ACC112 (cell line): Measurements from ENCODE around the gene TGM2.
A peak's percentile ranks its signal among the peaks of the same experiment; 100 is the strongest.

ENCODE experiments used
- H2AFZ ChIP-seq: fragments of 200-600 bp; sonication (generic); one replicate; pipeline ENCODE4 v1.6.0; 2017; ENCODE audit warnings: antibody characterized with exemption, low read length; ENCODE audit not compliant: unreplicated experiment
- H3K27ac ChIP-seq: fragments of 200-600 bp; sonication (generic); 2 replicates; pipeline ENCODE4 v1.5.1; 2014; ENCODE audit warnings: low read depth, mild to moderate bottlenecking, antibody characterized with exemption, low read length, moderate library complexity
- H3K27me3 ChIP-seq: fragments of 200-600 bp; sonication (generic); 2 replicates; pipeline ENCODE4 v1.6.1; 2014; ENCODE audit warnings: mild to moderate bottlenecking, antibody characterized with exemption, low read length, moderate library complexity, mixed read lengths; ENCODE audit not compliant: insufficient read depth
- H3K36me3 ChIP-seq: fragments of 200-600 bp; sonication (generic); 2 replicates; pipeline ENCODE4 v1.6.1; 2016; ENCODE audit warnings: mild to moderate bottlenecking, antibody characterized with exemption, low read length, moderate library complexity, mixed read lengths; ENCODE audit not compliant: insufficient read depth
- H3K4me1 ChIP-seq: fragments of 200-600 bp; sonication (generic); one replicate; pipeline ENCODE4 v1.6.1; 2016; ENCODE audit warnings: low read length, mixed read lengths; ENCODE audit not compliant: insufficient read depth, unreplicated experiment, control insufficient read depth
- H3K4me3 ChIP-seq: fragments of 200-600 bp; sonication (generic); 2 replicates; pipeline ENCODE4 v1.5.1; 2014; ENCODE audit warnings: mild to moderate bottlenecking, low read depth, low read length
- H3K79me2 ChIP-seq: fragments of 200-600 bp; sonication (generic); one replicate; pipeline ENCODE4 v1.6.0; 2016; ENCODE audit warnings: low read length; ENCODE audit not compliant: control insufficient read depth, unreplicated experiment, insufficient read depth

The TGM2 gene

DNA sequence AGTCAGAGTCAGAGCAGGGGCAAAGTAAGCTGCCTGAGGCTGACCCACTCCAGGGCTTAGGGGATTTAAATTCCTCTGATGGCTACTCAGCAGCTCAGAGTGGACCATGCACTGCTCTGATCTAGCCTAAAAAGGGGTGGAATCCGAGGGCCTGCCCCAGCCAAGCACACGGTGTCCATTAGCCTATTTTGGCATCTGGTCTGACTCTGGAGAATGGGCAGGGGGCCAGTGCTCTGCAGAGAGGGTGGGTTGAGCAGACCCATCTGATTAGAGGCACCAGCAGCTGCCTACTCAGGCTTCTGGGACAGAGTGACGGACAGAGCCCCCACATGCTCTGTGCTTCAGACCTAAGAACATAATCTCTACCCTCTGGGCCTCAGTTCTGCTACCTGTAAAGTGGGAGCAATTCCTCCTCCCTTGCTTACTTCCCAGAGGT lies 25.9 kb upstream of the TGM2 start:
- no peak overlapping the region for H3K27ac ChIP-seq
- H3K36me3 ChIP-seq = no peaks in the 10 kb centered on the region
- H3K4me3 ChIP-seq = no peak overlapping the region
- H3K79me2 ChIP-seq = no peaks in the 10 kb centered on the region
- peaks cover 4% of the 10 kb centered on the region; the same call in 1 of the 2 replicates for H3K27me3 ChIP-seq
- H3K4me1 ChIP-seq = peaks cover 20% of the 10 kb centered on the region
- no peak overlapping the region for H2AFZ ChIP-seq

DNA sequence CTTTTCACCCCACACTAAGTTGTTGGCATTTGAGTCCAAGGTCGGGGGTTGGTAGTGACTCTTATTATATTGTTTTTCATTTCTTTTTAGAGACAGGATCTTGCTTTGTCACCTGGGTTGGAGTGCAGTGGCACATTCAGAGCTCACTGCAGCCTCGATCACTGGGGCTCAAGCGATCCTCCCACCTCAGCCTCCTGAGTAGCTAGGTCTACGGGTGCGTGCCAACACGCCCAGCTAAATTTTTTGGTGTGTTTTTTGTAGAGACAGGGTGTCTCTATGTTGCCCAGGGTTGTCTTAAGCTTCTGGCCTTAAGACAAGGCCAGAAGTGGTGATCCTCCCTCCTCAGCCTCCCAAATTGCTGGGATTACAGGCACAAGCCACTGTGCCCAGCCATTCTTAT lies 25.1 kb upstream of the TGM2 start:
- no peaks in the 10 kb centered on the region for H3K79me2 ChIP-seq
- H3K27ac ChIP-seq = no peak overlapping the region
- H3K36me3 ChIP-seq = no peaks in the 10 kb centered on the region

GRCh38 chr20:38187517-38187916 lies 22.4 kb upstream of the TGM2 start:
- Histone ChIP-seq H3K79me2 (no peaks in the 10 kb centered on the region), H3K27ac (peak overlapping the region; percentile 3; the same call in 1 of the 2 replicates), H2AFZ (no peak overlapping the region), H3K4me3 (no peak overlapping the region), H3K36me3 (no peaks in the 10 kb centered on the region), H3K4me1 (peaks cover 18% of the 10 kb centered on the region), H3K27me3 (no peaks in the 10 kb centered on the region)

More for the DNA sequence above, 25.1 kb upstream of the TGM2 start:
- Histone ChIP-seq H2AFZ (no peak overlapping the region), H3K27me3 (peaks cover 4% of the 10 kb centered on the region; the same call in 1 of the 2 replicates), H3K4me3 (no peak overlapping the region), H3K4me1 (peaks cover 18% of the 10 kb centered on the region)

GRCh38 chr20:38186788-38187221 lies 21.7 kb upstream of the TGM2 start:
- no peak overlapping the region for H2AFZ ChIP-seq
- H3K27ac ChIP-seq = no peak overlapping the region; the same call in 1 of the 2 replicates

GRCh38 chr20:38184101-38184500 lies 19.0 kb upstream of the TGM2 start:
- no peaks in the 10 kb centered on the region for H3K27me3 ChIP-seq
- H3K27ac ChIP-seq = no peak overlapping the region
- no peak overlapping the region for H2AFZ ChIP-seq
- H3K36me3 ChIP-seq = no peaks in the 10 kb centered on the region
- peaks cover 18% of the 10 kb centered on the region for H3K4me1 ChIP-seq
- no peaks in the 10 kb centered on the region for H3K79me2 ChIP-seq
- H3K4me3 ChIP-seq = no peak overlapping the region

More at GRCh38 chr20:38186788-38187221, 21.7 kb upstream of the TGM2 start:
- Histone ChIP-seq H3K4me1 (peaks cover 18% of the 10 kb centered on the region), H3K4me3 (no peak overlapping the region), H3K27me3 (no peaks in the 10 kb centered on the region), H3K36me3 (no peaks in the 10 kb centered on the region), H3K79me2 (no peaks in the 10 kb centered on the region)

DNA sequence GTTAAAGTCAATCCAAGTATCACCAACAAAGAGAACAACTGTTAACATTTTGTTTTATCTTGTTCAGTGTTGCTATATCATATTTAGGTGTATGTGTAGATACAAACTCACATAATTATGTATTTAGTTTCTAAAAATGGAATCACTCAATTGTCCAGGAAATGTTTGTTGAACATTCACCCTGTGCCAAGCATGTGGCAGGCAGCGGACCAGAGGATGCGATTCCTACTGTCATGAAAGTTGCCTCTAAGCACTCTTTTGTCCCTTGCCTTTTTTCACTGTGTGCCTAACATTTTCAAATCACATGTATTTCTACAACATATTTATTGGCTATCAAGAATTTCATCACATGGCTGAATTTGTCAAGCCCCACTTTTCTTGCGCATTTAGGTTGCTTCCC lies 16.9 kb upstream of the TGM2 start:
- Histone ChIP-seq H3K4me1 (peaks cover 11% of the 10 kb centered on the region), H3K27ac (no peak overlapping the region), H3K79me2 (no peaks in the 10 kb centered on the region), H3K36me3 (no peaks in the 10 kb centered on the region), H3K27me3 (no peaks in the 10 kb centered on the region), H2AFZ (no peak overlapping the region), H3K4me3 (no peak overlapping the region)

DNA sequence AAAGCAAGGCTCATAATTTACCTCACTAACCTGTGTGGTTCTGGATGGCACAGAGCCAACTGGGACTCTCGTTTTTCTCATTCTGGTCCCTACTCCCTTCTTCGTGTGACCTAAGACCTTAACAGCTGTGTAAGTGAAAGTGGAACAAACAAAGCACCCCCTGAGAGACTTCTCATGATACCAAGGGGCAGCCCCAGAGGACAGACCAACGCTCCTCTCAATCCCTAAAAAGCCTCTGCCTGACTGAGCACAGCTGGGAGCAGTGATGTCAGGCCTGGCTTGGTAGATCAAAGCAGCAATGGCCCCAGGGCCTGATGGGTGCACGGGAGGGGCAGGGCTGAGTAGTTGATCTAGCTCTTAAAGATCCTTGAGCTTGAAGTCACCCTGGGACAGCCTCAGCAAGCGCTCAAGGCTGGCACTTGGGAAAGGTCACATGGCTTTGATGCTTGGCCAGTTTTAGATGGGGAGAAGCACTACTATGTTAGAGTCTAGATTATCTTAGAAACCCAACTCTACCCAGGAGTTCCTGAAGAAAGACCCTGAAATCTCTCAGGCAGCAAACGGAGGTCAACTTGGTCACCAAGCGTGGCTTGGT lies 16.2 kb upstream of the TGM2 start:
- Histone ChIP-seq H3K27me3 (no peaks in the 10 kb centered on the region), H3K27ac (no peak overlapping the region), H3K4me3 (no peak overlapping the region), H3K36me3 (no peaks in the 10 kb centered on the region), H3K79me2 (no peaks in the 10 kb centered on the region), H2AFZ (no peak overlapping the region), H3K4me1 (peaks cover 4% of the 10 kb centered on the region)

- Histone ChIP-seq H3K4me1 (peaks cover 4% of the 10 kb centered on the region), H3K27ac (no peak overlapping the region), H2AFZ (no peak overlapping the region), H3K36me3 (no peaks in the 10 kb centered on the region), H3K4me3 (no peak overlapping the region), H3K27me3 (no peaks in the 10 kb centered on the region), H3K79me2 (no peaks in the 10 kb centered on the region)
Observed at GRCh38 chr20:38180781-38181180, 15.7 kb upstream of the TGM2 start.

DNA sequence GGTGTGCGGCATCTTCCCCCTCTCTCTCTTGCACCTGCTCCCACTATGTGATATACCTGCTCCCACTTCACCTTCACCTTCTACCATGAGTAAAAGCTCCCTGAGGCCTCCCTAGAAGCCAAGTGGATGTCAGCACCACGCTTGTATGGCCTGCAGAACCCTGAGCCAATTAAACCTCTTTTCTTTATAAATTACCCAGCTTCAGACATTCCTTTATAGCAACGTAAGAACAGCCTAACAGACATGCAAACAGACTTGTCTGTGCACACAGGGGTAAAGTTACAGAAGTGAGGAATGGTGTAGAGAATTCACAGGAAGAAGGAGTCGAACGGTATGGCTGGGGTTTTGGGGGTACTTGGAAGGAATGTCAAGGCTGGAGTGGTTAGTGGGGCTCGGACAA lies 14.8 kb upstream of the TGM2 start:
- no peak overlapping the region for H2AFZ ChIP-seq
- H3K4me3 ChIP-seq = no peak overlapping the region
- H3K79me2 ChIP-seq = no peaks in the 10 kb centered on the region
- H3K36me3 ChIP-seq = no peaks in the 10 kb centered on the region
- no peak overlapping the region for H3K27ac ChIP-seq
- peaks cover 4% of the 10 kb centered on the region for H3K4me1 ChIP-seq
- H3K27me3 ChIP-seq = no peaks in the 10 kb centered on the region

DNA sequence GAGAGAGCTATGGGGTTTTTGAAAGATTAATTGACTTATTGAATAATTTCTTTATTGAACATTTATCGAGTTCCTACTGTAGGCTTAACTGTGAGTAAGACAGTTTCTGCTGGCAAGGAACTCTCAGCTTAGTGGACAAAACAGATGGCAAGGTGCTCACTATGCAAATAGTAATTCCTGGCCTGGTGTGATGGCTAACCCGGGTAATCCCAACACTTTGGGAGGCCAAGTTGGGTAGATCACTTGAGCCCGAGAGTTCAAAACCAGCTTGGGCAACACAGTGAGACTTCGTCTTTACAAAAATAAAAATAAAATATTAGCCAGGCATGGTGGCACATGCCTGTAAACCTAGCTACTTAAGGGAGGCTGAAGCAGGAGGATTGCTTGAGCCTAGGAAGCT lies 13.5 kb upstream of the TGM2 start:
- no peak overlapping the region for H3K4me3 ChIP-seq
- peaks cover 7% of the 10 kb centered on the region for H3K4me1 ChIP-seq
- H2AFZ ChIP-seq = no peak overlapping the region
- H3K27me3 ChIP-seq = no peaks in the 10 kb centered on the region
- H3K79me2 ChIP-seq = no peaks in the 10 kb centered on the region
- no peaks in the 10 kb centered on the region for H3K36me3 ChIP-seq
- no peak overlapping the region for H3K27ac ChIP-seq

GRCh38 chr20:38178065-38178491 lies 13.0 kb upstream of the TGM2 start:
- Histone ChIP-seq H3K79me2 (no peaks in the 10 kb centered on the region), H3K36me3 (no peaks in the 10 kb centered on the region), H2AFZ (no peak overlapping the region), H3K4me3 (no peak overlapping the region), H3K4me1 (peaks cover 12% of the 10 kb centered on the region), H3K27ac (no peak overlapping the region), H3K27me3 (no peaks in the 10 kb centered on the region)
